Activated CD4-positive, alpha-beta T cell treated with anti-CD3 and anti-CD28 coated beads, Interleukin-10, Interleukin-2, amounts not matched to agents 100 ng/mL and 50 ng/mL, durations not matched to agents 16 hours and 8 hours (primary cell): ENCODE data around the gene FOXI2.

Experiments
- DNase-seq: peaks from one replicate; pipeline ENCODE4 v3.0.0-alpha.2; 2020

The FOXI2 gene

GRCh38 chr10:127736915-127737562 is at the start of gene FOXI2:
Gene FOXI2 (plus strand): TSS chr10:127737185. CDS start chr10:127737274, 89 bp downstream.
- no peak for DNase-seq

- no peak for DNase-seq
Measured at GRCh38 chr10:127687548-127687947, 49.4 kb upstream of the FOXI2 start.

- no peak for DNase-seq
Measured at GRCh38 chr10:127690176-127690835, 46.7 kb upstream of the FOXI2 start.

- peak; percentile 67 for DNase-seq
Measured at GRCh38 chr10:127694580-127695193, 42.3 kb upstream of the FOXI2 start.

- DNase-seq = no peak
Measured at GRCh38 chr10:127695431-127695830, 41.6 kb upstream of the FOXI2 start.

- DNase-seq = no peak
Measured at GRCh38 chr10:127698886-127699285, 38.1 kb upstream of the FOXI2 start.

GRCh38 chr10:127699311-127699710 is 37.7 kb upstream of the FOXI2 start:
- no peak for DNase-seq

- no peak for DNase-seq
Measured at GRCh38 chr10:127702271-127702670, 34.7 kb upstream of the FOXI2 start.

GRCh38 chr10:127715249-127715648 is 21.7 kb upstream of the FOXI2 start:
- DNase-seq = no peak

- peak; percentile 18 for DNase-seq
Measured at GRCh38 chr10:127715782-127716378, 21.1 kb upstream of the FOXI2 start.

GRCh38 chr10:127720142-127720541 is 16.8 kb upstream of the FOXI2 start:
- DNase-seq = no peak

GRCh38 chr10:127720903-127721302 is 16.1 kb upstream of the FOXI2 start:
- no peak for DNase-seq

- no peak for DNase-seq
Measured at GRCh38 chr10:127734753-127735152, 2.2 kb upstream of the FOXI2 start.

GRCh38 chr10:127735156-127735555 is 1.8 kb upstream of the FOXI2 start:
- no peak for DNase-seq

GRCh38 chr10:127735723-127736221 is 1.2 kb upstream of the FOXI2 start:
- DNase-seq = no peak

GRCh38 chr10:127736222-127736914 is 617 bp upstream of the FOXI2 start:
- DNase-seq = no peak

- no peak for DNase-seq
Measured at GRCh38 chr10:127737563-127738511, 852 bp downstream of the FOXI2 start.

- DNase-seq = no peak
Measured at GRCh38 chr10:127738512-127739424, 1.8 kb downstream of the FOXI2 start.

GRCh38 chr10:127739908-127740307 is 2.9 kb downstream of the FOXI2 start:
- DNase-seq = no peak

GRCh38 chr10:127740596-127740995 is 3.6 kb downstream of the FOXI2 start:
- DNase-seq = no peak

GRCh38 chr10:127743205-127743604 is 6.2 kb downstream of the FOXI2 start:
- no peak for DNase-seq
